SJSA1 (cell line): ENCODE data around the gene TNFSF11. TPM values are rescaled to one million over a fixed set of nuclear protein-coding genes. Genes with fewer than 3 reads are reported as not detected.
A peak's percentile ranks its signal among the peaks of the same experiment; 100 is the strongest.

Experiments used
- DNase-seq, 2 experiments: peaks; one replicate each; pipeline ENCODE4 v3.0.0-alpha.2; 2015 to 2020; ENCODE audit warnings: low spot score in 2 of 2, low read depth in 1 of 2
- H3K27ac ChIP-seq: fragments of 250-450 bp; sonication (Bioruptor Pico); 2 replicates; pipeline ENCODE4 v1.5.1; 2020; ENCODE audit warnings: mild to moderate bottlenecking, moderate library complexity
- H3K27me3 ChIP-seq: fragments of 250-450 bp; sonication (Bioruptor Pico); replicated peaks from 2 replicates; pipeline ENCODE4 v1.5.1; 2020; ENCODE audit warnings: mild to moderate bottlenecking, moderate library complexity
- H3K36me3 ChIP-seq: fragments of 250-450 bp; sonication (Bioruptor Pico); 2 replicates; pipeline ENCODE4 v1.5.1; 2020; ENCODE audit warnings: mild to moderate bottlenecking
- H3K4me1 ChIP-seq: fragments of 250-450 bp; sonication (Bioruptor Pico); replicated peaks from 2 replicates; pipeline ENCODE4 v1.6.1; 2021; ENCODE audit warnings: mild to moderate bottlenecking
- H3K4me3 ChIP-seq: fragments of 250-450 bp; sonication (Bioruptor Pico); 2 replicates; pipeline ENCODE4 v1.5.1; 2020; ENCODE audit warnings: mild to moderate bottlenecking
- H3K9me3 ChIP-seq: fragments of 250-450 bp; sonication (Bioruptor Pico); replicated peaks from 2 replicates; pipeline ENCODE4 v1.5.1; 2020; ENCODE audit warnings: mild to moderate bottlenecking
- total RNA-seq: library from RNA; depleted of rRNA; stranded (reverse); fragments of >200 nt; shearing (Covaris generic); gene quantifications from 2 replicates; pipeline ENCODE4 v1.2.3, GENCODE V29; 2014; rRNA removed

Gene TNFSF11
- 0.05 TPM in 1 of 2 replicates, not detected in the other for total RNA-seq

GRCh38 chr13:42574011-42574410, at the start of gene TNFSF11:
Gene TNFSF11, plus strand, starts transcription at chr13:42574152. Its CDS starts 152 bp downstream, at chr13:42574304.
- H3K4me3 ChIP-seq = peak within 1 kb of the TSS; percentile 19; the same call in 1 of the 2 replicates
- H3K36me3 ChIP-seq = no peaks in the 10 kb centered on the region
- no peak for DNase-seq
- no peak within 1 kb of the TSS for H3K27ac ChIP-seq
- peaks cover 7% of the 10 kb centered on the region; the same call in 1 of the 2 replicates for H3K27me3 ChIP-seq
- no peaks in the 10 kb centered on the region for H3K9me3 ChIP-seq
- H3K4me1 ChIP-seq = no peaks in the 10 kb centered on the region

GRCh38 chr13:42524487-42525034, 49.4 kb upstream of the TNFSF11 start:
- H3K9me3 ChIP-seq = no peaks in the 10 kb centered on the region
- H3K27ac ChIP-seq = peak overlapping the region; percentile 27
- no peaks in the 10 kb centered on the region for H3K36me3 ChIP-seq
- peaks cover 13% of the 10 kb centered on the region for H3K4me1 ChIP-seq
- H3K4me3 ChIP-seq = no peak overlapping the region
- H3K27me3 ChIP-seq = no peaks in the 10 kb centered on the region
- no peak for DNase-seq

- Histone ChIP-seq H3K36me3 (no peaks in the 10 kb centered on the region), H3K9me3 (no peaks in the 10 kb centered on the region), H3K27me3 (no peaks in the 10 kb centered on the region), H3K4me3 (no peak overlapping the region), H3K4me1 (peaks cover 13% of the 10 kb centered on the region), H3K27ac (peak overlapping the region; percentile 44)
- peak; percentile 42 to 44 for DNase-seq
Measured at GRCh38 chr13:42525035-42525504, 48.9 kb upstream of the TNFSF11 start.

GRCh38 chr13:42526276-42526675, 47.7 kb upstream of the TNFSF11 start:
- Histone ChIP-seq H3K27ac (no peak overlapping the region), H3K9me3 (no peaks in the 10 kb centered on the region), H3K4me3 (no peak overlapping the region), H3K4me1 (peaks cover 13% of the 10 kb centered on the region), H3K36me3 (no peaks in the 10 kb centered on the region), H3K27me3 (no peaks in the 10 kb centered on the region)
- no peak for DNase-seq

GRCh38 chr13:42526804-42527203, 47.1 kb upstream of the TNFSF11 start:
- H3K9me3 ChIP-seq = no peaks in the 10 kb centered on the region

GRCh38 chr13:42532561-42533335, 41.2 kb upstream of the TNFSF11 start:
- Histone ChIP-seq H3K27me3 (no peaks in the 10 kb centered on the region), H3K36me3 (no peaks in the 10 kb centered on the region), H3K27ac (no peak overlapping the region), H3K4me3 (no peak overlapping the region), H3K4me1 (no peaks in the 10 kb centered on the region), H3K9me3 (no peaks in the 10 kb centered on the region)
- no peak for DNase-seq

More at GRCh38 chr13:42526804-42527203, 47.1 kb upstream of the TNFSF11 start:
- no peak for DNase-seq
- Histone ChIP-seq H3K27me3 (no peaks in the 10 kb centered on the region), H3K36me3 (no peaks in the 10 kb centered on the region), H3K27ac (no peak overlapping the region), H3K4me3 (no peak overlapping the region), H3K4me1 (peaks cover 13% of the 10 kb centered on the region)

GRCh38 chr13:42533336-42533591, 40.7 kb upstream of the TNFSF11 start:
- Histone ChIP-seq H3K9me3 (no peaks in the 10 kb centered on the region), H3K4me3 (no peak overlapping the region), H3K4me1 (no peaks in the 10 kb centered on the region), H3K36me3 (no peaks in the 10 kb centered on the region), H3K27me3 (no peaks in the 10 kb centered on the region), H3K27ac (no peak overlapping the region)
- no peak for DNase-seq

- Histone ChIP-seq H3K4me3 (no peak overlapping the region), H3K36me3 (no peaks in the 10 kb centered on the region), H3K4me1 (0 out of 2 replicates have a peak, but pooled peaks cover 3% of the 10 kb centered on the region), H3K27me3 (no peaks in the 10 kb centered on the region), H3K27ac (no peak overlapping the region), H3K9me3 (no peaks in the 10 kb centered on the region)
- no peak for DNase-seq
Measured at GRCh38 chr13:42534785-42535184, 39.2 kb upstream of the TNFSF11 start.

GRCh38 chr13:42538996-42539395, 35.0 kb upstream of the TNFSF11 start:
- DNase-seq = no peak
- Histone ChIP-seq H3K4me3 (no peak overlapping the region), H3K4me1 (0 out of 2 replicates have a peak, but pooled peaks cover 3% of the 10 kb centered on the region), H3K9me3 (no peaks in the 10 kb centered on the region), H3K27ac (no peak overlapping the region), H3K27me3 (no peaks in the 10 kb centered on the region), H3K36me3 (no peaks in the 10 kb centered on the region)

GRCh38 chr13:42539670-42540069, 34.3 kb upstream of the TNFSF11 start:
- Histone ChIP-seq H3K4me3 (no peak overlapping the region), H3K4me1 (0 out of 2 replicates have a peak, but pooled peaks cover 3% of the 10 kb centered on the region), H3K36me3 (no peaks in the 10 kb centered on the region), H3K9me3 (no peaks in the 10 kb centered on the region), H3K27me3 (no peaks in the 10 kb centered on the region), H3K27ac (no peak overlapping the region)
- DNase-seq = peak; percentile 21 to 46

GRCh38 chr13:42543215-42543797, 30.6 kb upstream of the TNFSF11 start:
- Histone ChIP-seq H3K36me3 (no peaks in the 10 kb centered on the region), H3K9me3 (no peaks in the 10 kb centered on the region), H3K4me1 (0 out of 2 replicates have a peak, but pooled peaks cover 3% of the 10 kb centered on the region), H3K4me3 (no peak overlapping the region), H3K27me3 (no peaks in the 10 kb centered on the region), H3K27ac (no peak overlapping the region)
- no peak for DNase-seq

- Histone ChIP-seq H3K27ac (no peak overlapping the region), H3K4me1 (0 out of 2 replicates have a peak, but pooled peaks cover 3% of the 10 kb centered on the region)
Measured at GRCh38 chr13:42544246-42544926, 29.6 kb upstream of the TNFSF11 start.

GRCh38 chr13:42545842-42546241, 28.1 kb upstream of the TNFSF11 start:
- Histone ChIP-seq H3K9me3 (no peaks in the 10 kb centered on the region), H3K4me1 (no peaks in the 10 kb centered on the region), H3K4me3 (no peak overlapping the region), H3K27me3 (no peaks in the 10 kb centered on the region), H3K36me3 (no peaks in the 10 kb centered on the region), H3K27ac (no peak overlapping the region)
- DNase-seq = no peak

More at GRCh38 chr13:42544246-42544926, 29.6 kb upstream of the TNFSF11 start:
- no peaks in the 10 kb centered on the region for H3K9me3 ChIP-seq
- H3K27me3 ChIP-seq = no peaks in the 10 kb centered on the region
- no peak overlapping the region for H3K4me3 ChIP-seq
- no peaks in the 10 kb centered on the region for H3K36me3 ChIP-seq
- DNase-seq = no peak
